ENCODE measurements around the gene FGR.
"Not testable (repeated sequence)": the region's sequence is repeated elsewhere in the genome, so short reads cannot be mapped to it uniquely, and the experiment has no call there.

Gene FGR

DNA sequence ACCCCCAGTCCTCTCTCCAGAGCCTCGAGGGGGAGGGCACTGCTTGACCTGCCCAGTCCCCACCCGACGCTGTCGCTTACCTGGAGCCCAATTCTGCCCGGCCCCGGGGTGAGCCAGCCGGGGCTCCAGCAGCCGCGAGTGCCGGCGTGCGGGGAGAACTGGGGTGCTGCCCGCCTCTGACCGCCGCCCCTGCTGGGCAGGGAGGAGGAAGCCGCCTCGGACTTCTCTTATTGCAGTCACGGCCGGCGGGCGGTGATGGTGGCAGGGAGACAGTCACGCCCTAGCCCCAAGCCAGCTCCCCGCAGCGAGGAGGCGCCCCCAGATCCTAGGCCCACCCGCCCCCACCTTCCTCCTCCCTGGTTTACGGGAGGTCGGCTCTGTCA, at the start of gene FGR:
TSS of gene FGR (minus strand) at position 201 of the 383 bp plus-strand sequence. CDS start 11,269 bp downstream, outside the sequence.
- no peak for DNase-seq (ENCODE audit: low read depth, low spot score)
- H3K27ac ChIP-seq, result no peak within 1 kb of the TSS

DNA sequence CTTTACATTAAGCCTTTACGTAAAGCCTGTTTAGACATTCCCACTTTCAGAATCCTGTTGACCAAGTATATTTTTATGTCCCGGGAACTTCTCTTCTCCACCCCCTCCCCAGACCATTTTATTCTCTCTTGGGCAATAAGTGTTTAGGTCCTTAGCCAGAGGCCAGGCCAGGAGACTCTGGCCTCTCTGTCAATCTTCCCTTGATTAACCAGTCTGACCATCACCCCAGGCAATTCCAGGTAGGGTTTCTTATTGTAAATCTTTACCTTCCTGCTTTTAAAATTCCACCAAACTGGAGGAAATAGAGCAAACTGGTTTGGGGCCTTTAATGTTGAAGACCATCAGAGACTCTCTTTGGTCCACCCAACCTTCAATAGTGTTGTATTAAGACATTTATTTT, 49.2 kb upstream of the FGR start:
- no peak for DNase-seq (ENCODE audit: low read depth, low spot score)
- no peak overlapping the region for H3K27ac ChIP-seq

DNA sequence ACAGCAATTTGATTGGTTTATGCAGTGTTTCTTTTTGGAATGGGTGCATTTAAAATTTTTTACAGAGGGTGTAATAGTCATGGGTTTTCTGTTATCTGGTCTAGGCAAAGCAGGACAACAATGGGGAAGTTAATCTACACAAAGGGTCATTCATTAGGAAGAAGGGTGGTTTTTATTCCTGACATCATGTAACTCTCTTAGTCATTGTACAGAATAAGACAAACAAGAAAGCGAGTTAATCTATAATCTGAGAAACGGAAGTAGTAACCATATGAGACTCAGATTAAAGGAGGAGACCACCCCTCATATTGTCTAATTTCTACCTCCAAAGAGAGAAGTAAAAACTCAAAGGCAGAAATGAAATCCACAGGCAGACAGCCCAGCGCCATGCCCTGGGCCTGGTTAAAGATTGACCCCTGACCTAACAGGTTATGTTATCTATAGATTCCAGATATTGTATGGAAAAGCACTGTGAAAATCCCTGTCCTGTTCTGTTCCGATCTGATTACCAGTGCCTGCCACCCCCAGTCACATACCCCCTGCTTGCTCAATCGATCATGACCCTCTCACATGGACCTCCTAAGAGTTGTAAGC, 47.5 kb upstream of the FGR start:
- DNase-seq (ENCODE audit: low read depth, low spot score), result no peak
- H3K27ac ChIP-seq, result no peak overlapping the region

DNA sequence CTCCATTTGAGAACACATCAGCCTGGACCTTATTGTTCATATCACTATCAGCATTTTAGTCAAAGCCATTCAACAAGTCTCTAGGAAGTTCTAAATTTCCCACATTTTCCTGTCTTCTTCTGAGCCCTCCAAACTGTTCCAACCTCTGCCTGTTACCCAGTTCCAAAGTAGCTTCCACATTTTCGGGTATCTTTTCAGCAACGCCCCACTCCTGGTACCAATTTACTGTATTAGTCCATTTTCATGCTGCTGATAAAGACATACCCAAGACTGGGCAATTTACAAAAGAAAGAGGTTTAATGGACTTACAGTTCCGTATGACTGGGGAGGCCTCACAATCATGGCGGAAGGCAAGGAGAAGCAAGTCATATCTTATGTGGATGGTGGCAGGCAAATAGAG, 46.6 kb upstream of the FGR start:
- H3K27ac ChIP-seq; DNase-seq (ENCODE audit: low read depth, low spot score): not testable (repeated sequence)

DNA sequence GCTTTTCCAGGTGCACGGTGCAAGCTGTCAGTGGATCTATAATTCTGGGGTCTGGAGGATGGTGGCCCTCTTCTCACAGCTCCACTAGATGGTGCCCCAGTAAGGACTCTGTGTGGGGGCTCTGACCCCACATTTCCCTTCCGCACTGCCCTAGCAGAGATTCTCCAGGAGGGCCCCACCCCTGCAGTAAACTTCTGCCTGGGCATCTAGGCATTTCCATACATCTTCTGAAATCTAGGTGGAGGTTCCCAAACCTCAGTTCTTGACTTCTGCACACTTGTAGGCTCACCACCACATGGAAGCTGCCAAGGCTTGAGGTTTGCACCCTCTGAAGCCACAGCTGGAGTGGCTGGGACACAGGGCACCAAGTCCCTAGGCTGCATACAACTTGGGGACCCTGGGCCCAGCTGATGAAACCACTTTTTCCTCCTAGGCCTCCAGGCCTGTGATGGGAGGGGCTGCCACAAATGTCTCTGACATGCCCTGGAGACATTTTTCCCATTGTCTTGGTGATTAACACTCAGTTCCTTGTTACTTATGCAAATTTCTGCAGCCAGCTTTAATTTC, 45.3 kb upstream of the FGR start:
- H3K27ac ChIP-seq; DNase-seq (ENCODE audit: low read depth, low spot score): not testable (repeated sequence)

DNA sequence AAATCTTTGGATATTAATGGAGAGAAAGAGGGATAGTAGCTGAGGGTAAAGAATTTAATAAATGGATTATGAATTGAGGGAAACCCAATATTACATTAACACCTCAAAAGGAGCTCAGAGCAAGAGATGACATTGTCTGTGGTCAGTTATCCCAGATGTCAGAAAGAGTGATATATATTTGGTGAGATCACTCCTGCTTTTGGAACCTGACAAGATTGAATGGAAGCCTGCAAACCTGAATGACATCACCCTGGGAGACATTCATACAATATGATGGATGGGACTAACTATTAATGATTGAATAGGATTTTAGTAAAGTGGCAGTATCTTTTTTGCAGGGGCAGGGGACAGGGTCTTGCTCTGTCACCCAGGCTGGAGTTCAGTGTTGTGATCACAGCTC, 43.8 kb upstream of the FGR start:
- no peak overlapping the region for H3K27ac ChIP-seq
- DNase-seq (ENCODE audit: low read depth, low spot score), result no peak

DNA sequence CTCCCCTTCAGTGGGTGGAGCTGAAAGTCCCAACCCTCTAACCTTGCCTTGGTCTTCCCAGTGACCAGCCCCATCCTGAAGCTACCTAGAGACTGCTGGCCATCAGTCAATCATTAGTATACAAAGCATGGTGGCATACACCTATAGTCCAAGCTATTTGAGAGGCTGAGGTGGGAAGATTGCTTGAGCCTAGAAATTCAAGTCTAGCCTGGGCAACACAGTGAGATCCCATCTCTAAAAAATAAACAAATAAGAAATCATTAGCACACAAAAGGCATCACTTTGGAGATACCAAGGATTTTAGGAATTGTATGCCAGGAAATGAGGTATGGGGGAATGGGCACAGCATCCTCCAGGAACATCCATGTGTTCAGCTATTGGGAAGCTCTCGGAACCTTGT, 41.4 kb upstream of the FGR start:
- DNase-seq (ENCODE audit: low read depth, low spot score), result no peak
- H3K27ac ChIP-seq, result no peak overlapping the region

DNA sequence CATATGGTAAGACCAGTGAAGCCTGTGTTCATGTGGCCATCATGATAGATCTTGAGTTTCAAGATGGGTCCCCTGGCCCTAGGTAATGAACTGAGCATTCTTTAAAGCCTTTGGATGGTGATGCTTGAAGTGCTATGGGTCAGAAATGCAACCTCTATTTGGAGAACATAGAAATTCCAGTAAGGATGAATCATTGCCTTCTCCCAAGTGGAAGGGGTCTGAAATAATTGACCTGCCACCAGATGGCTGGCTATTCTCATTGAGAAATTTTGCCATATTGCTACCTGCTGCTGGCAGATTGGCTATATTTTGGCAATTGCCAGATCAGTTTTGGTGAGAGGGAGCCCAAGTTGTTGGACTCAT, 37.7 kb upstream of the FGR start:
- H3K27ac ChIP-seq, result no peak overlapping the region
- no peak for DNase-seq (ENCODE audit: low read depth, low spot score)

DNA sequence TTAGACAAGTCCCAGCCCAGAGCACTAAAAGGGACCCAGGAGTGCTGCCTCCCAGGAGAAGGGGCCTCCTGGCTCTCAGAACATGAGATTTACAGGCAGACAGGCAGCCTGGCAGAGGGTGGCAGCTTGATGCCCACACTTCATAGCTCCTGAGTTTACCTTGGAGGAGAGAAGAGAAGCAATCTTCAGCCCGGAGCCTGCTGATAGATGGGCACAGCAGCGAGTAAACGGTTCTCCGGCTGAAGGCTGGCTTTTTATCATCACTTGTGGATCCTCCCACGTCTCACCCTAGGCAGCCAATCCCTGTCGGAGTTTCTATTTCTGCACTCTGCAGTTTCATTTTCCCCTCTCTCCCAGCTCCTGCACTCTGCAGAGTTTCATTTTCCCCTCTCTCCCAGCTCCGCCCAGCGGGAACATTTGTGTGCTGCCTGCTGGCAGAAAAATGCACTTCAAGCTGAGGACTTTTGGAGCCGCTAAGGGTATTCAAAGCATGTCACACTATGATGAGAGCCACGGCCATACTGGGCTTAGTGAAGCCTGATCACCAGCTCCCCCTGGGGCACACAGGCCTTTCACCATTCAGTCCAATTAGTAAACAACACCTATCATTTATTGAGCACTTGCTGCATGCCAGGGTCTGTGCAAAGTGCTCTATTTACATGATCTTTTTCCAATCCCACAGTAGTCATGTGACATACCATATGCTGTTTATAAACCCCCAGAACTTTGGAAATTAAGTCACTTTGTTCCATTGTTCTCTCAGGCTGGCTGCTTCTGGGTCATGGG, 37.2 kb upstream of the FGR start, which contains the start of gene IFI6:
TSS of gene IFI6 (minus strand) at position 229 of the 786 bp plus-strand sequence. CDS start 2,878 bp downstream, outside the sequence.
- DNase-seq (ENCODE audit: low read depth, low spot score), result peak; percentile 74
- H3K27ac ChIP-seq, result no peak within 1 kb of the TSS

DNA sequence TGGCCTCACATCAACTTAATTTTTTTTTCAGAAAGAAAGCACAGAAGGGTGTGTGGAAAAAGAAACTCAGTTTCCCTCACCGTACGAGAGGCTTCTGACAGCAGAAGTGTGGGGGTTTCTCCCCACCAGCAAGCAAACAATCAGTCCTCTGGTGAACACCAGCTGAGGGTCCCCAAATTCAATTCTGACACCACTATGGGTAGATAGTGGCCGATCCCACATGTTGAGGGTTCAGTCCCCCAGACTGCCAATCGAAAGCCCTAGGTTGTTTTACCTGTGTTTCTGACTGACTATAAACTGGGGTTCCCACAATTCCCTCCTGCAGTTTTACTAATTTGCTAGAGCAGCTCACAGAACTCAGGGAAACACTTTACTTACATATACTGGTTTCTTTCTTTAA, 34.9 kb upstream of the FGR start:
- no peak for DNase-seq (ENCODE audit: low read depth, low spot score)
- H3K27ac ChIP-seq, result no peak overlapping the region

DNA sequence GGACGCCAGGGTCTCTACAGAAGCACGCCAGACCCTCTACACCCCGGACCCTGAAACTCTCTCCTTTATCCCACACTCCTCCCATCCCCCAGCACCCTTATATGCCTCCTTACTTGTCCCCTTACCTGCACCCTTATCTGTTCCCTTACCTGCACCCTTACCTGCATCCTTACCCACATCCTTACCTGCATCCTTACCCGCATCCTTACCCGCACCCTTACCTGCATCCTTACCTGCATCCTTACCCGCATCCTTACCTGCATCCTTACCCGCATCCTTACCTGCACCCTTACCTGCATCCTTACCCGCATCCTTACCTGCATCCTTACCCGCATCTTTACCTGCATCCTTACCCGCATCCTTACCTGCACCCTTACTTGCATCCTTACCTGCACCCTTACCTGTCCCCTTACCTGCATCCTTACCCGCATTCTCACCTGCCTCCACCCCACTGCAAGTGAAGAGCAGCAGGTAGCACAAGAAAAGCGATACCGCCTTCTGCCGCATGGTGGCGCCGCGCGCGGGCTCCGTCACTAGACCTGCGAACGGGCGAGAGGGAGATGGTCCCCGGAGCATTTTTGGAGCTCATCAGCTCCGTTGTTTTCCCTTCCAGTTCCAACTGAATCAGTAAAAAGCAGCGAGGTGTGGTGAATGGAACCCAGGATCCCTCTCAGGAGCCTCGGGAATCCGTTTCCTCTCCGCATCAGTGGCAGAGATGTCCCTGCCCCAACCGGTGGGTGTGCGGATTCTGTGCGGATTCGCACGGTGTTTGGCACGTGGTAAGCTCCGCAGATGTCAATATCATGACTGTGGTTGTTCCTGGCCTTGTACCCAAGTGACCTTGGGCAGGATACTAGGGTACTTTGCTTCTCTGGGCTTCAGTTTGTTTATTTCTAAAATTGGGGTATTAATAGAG, 34.1 kb upstream of the FGR start:
- no peak for DNase-seq (ENCODE audit: low read depth, low spot score)

DNA sequence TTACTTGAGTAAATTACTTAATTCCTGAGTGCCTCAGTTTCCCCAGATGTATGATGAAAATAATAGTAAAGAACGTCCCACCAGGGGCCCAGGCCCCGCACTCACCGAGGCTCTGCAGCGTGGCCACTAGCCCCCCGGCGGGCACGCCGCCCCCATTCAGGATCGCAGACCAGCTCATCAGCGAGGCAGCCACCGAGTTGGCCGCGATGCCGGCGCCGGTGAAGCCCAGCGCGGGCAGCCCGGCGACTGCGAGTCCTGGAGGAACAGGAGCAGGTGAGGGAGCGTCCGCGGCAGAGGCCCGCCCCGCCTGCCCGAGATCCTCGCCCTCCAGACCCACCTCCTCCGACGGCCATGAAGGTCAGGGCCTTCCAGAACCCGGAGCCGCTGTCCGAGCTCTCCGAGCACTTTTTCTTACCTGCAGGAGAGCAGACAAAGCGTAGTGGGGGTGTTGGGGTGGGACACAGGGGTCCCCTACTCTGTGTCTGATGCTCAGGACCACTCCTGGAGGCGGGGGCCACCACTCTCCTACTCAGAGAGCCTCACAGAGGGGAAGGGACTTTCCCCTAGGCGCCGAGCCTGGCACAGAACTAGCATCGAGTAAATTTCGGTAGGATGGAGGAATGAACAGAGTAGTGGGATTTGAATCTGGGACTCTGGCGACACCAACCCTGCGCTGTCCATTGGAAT, 33.3 kb upstream of the FGR start:
- DNase-seq (ENCODE audit: low read depth, low spot score), result no peak

More for the DNA sequence above, 34.1 kb upstream of the FGR start:
- no peak overlapping the region for H3K27ac ChIP-seq

DNA sequence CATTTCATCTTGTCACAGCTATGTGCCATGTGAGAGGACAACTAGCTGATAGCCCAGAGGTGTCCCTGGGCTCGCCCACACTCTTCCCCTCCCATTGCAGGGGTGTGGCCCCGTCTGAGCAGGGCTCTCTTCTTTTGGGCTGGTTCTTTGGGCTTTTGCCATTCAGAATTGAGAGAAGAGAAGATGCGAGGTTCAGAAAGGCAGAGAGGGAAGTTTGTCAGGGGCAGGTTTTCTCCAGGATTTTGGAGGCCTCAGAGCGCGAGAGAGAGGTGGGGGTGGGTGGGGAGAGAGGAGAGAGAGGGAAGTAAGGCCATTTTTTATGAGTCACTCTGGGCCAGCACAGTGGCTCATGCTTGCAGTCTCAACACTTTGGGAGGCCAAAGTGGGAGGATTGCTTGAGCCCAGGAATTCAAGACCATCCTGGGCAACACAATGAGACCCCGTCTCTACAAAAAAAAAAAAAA, 31.8 kb upstream of the FGR start:
- DNase-seq (ENCODE audit: low read depth, low spot score), result no peak
- H3K27ac ChIP-seq, result no peak overlapping the region

More for the DNA sequence above, 33.3 kb upstream of the FGR start:
- no peak overlapping the region for H3K27ac ChIP-seq

DNA sequence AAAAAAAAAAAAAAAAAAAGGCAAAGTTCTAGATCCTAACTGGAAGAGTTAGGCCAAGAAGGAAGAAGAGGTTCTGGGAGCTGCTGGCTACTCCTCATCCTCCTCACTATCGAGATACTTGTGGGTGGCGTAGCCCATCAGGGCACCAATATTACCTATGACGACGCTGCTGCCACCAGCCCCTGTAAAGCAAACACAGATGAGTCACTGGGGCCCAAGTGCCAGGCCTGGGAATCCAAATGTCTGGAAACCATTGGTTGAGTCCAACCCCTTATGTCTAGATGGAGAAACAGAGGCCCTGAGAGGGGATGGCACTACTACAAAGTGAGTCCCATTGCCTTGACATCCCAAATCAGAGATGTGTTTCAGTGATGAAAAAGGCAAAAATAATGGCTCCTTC, 31.3 kb upstream of the FGR start:
- no peak overlapping the region for H3K27ac ChIP-seq
- DNase-seq (ENCODE audit: low read depth, low spot score), result no peak

DNA sequence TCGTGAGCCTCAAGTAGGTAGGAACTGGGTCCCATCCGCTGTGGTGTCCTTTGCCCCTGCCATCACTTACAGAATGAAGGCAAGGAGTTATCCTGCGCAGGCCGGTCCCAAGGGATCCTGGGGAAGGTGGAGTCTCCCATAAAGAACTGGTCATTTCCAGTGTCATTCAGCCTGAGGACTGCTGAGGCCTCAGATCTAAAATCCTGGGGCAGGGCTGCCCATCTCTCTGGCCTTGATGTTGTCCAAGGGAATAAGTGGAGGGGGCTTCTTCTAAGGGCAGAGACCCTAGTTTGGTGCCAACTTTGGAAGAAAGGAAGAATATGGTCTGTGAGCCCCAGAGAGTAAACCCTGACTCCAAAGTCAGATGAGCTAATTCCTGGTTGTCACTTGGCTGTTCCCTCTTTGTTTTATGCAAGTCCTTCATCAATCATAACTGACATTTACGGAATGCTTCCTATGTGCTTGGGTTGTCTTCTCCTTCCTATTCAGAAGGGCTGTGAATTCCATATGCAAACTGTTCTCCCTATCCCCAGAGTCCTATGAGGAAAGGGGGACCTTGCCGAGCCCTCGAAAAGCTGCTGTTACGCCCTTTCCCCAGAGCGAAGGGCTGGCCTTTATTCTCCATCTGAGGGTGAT, 30.1 kb upstream of the FGR start:
- no peak for DNase-seq (ENCODE audit: low read depth, low spot score)
- H3K27ac ChIP-seq, result no peak overlapping the region

DNA sequence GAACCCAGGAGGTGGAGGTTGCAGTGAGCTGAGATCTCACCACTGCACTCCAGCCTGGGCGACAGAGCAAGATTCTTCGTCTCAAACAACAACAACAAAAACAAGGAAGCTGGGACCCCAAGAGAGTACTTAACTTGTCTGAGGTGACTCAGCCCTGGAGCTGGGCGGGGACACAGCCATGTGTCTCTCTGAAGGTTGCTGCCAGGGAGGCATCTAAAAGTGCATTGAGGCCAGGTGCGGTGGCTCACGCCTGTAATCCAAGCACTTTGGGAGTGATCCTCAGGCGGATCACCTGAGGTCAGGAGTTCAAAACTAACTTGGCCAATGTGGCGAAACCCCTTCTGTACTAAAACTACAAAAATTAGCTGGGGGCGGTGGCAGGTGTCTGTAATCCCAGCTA, 29.3 kb upstream of the FGR start:
- no peak overlapping the region for H3K27ac ChIP-seq
- DNase-seq (ENCODE audit: low read depth, low spot score), result no peak

DNA sequence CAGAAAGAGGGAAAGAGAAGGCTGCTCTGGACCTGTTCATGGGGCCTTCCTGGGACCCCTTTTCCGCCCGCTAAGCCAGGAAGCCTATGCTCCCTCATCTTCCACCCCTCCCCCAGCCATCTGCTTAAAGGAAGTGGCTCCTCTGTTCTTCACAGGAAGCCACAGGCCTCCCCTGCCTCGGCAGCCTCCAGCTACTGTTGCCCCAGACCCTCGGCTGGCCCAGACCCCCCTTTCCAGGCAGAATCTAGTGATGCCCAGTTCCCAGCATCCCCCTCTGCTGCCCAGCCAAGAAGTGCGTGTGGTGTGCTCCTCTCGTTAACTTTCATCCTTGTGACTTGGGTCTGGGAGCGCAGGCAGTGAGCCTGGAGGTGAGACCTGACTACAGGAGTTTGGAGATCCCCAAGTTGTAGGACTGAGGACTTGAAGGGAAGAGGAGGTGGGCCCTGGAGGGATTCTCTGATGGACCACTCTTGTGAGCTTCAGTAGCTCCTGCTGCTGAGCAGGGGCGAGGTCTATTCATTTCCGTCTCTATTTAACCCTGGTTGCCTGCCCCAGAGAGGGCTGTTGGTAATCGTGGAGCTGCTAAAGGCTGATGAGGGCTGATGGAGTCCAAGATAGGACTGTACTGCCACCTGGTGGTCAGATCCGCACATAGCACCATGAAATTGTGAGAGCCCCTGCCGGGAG, 27.9 kb upstream of the FGR start:
- H3K27ac ChIP-seq, result no peak overlapping the region
- no peak for DNase-seq (ENCODE audit: low read depth, low spot score)

DNA sequence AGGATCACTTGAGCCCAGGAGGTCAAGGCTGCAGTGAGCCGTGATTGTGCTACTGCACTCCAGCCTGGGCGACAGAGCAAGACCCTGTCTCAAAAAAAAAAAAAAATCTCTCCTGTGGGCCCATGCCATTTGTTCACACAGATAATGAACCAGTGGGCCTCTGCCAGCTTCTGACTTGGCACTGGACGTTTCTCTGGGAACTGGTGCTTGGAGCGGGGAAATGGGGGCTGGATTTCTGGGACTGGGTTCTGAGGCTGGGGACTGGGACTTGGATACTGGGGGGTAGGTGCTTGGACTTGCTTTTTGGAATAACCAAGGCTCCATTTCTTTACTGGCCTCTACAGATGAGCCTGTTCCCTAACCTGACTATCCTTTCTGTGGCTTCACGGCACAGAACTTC, 27.3 kb upstream of the FGR start:
- DNase-seq (ENCODE audit: low read depth, low spot score), result no peak
- H3K27ac ChIP-seq, result no peak overlapping the region
